Immature natural killer cell (primary cell): ENCODE measurements around the gene ANGPTL2. TPM values are rescaled to one million over a fixed set of nuclear protein-coding genes. Genes with fewer than 3 reads are reported as not detected.

ENCODE experiments used
- DNase-seq, 3 donors: peaks; one replicate each; pipeline ENCODE4 v3.0.0; 2022; ENCODE audit warnings: mixed read lengths in 1 of 3
- H3K27ac Mint-ChIP-seq, 6 donors: one replicate each; pipeline ENCODE4 v1.8.0; 2020; ENCODE audit warnings: mixed read lengths in 6 of 6, mild to moderate bottlenecking in 5 of 6, inconsistent platforms in 4 of 6, moderate library complexity in 3 of 6
- H3K27me3 Mint-ChIP-seq, 3 donors: one replicate each; pipeline ENCODE4 v1.8.0; 2020 to 2021; ENCODE audit warnings: low read depth in 3 of 3, mild to moderate bottlenecking in 3 of 3, mixed read lengths in 3 of 3, moderate library complexity in 3 of 3, inconsistent platforms in 1 of 3
- H3K36me3 Mint-ChIP-seq, 3 donors: one replicate each; pipeline ENCODE4 v1.8.0; 2020; ENCODE audit warnings: mixed read lengths in 3 of 3, inconsistent platforms in 2 of 3, mild to moderate bottlenecking in 2 of 3
- H3K4me1 Mint-ChIP-seq, 2 donors: one replicate each; pipeline ENCODE4 v1.8.0; 2020; ENCODE audit warnings: inconsistent platforms in 2 of 2, mild to moderate bottlenecking in 2 of 2, mixed read lengths in 2 of 2, moderate library complexity in 1 of 2
- H3K4me3 Mint-ChIP-seq, 5 donors: one replicate each; pipeline ENCODE4 v1.8.0; 2020; ENCODE audit warnings: mild to moderate bottlenecking in 5 of 5, mixed read lengths in 5 of 5, inconsistent platforms in 3 of 5, moderate library complexity in 3 of 5
- H3K9me3 Mint-ChIP-seq, 6 donors: one replicate each; pipeline ENCODE4 v1.8.0; 2020; ENCODE audit warnings: mild to moderate bottlenecking in 6 of 6, mixed read lengths in 6 of 6, inconsistent platforms in 4 of 6, moderate library complexity in 3 of 6
- polyA plus RNA-seq, 3 donors: library from polyadenylated mRNA; unstranded; fragments of 300-500 nt; fragmentation: Illumina TruSeq; gene quantifications; one replicate each; pipeline ENCODE4 v1.2.3, GENCODE V29; 2021

The ANGPTL2 gene
- polyA plus RNA-seq, 3 donors from 2014 or later, result not detected

DNA sequence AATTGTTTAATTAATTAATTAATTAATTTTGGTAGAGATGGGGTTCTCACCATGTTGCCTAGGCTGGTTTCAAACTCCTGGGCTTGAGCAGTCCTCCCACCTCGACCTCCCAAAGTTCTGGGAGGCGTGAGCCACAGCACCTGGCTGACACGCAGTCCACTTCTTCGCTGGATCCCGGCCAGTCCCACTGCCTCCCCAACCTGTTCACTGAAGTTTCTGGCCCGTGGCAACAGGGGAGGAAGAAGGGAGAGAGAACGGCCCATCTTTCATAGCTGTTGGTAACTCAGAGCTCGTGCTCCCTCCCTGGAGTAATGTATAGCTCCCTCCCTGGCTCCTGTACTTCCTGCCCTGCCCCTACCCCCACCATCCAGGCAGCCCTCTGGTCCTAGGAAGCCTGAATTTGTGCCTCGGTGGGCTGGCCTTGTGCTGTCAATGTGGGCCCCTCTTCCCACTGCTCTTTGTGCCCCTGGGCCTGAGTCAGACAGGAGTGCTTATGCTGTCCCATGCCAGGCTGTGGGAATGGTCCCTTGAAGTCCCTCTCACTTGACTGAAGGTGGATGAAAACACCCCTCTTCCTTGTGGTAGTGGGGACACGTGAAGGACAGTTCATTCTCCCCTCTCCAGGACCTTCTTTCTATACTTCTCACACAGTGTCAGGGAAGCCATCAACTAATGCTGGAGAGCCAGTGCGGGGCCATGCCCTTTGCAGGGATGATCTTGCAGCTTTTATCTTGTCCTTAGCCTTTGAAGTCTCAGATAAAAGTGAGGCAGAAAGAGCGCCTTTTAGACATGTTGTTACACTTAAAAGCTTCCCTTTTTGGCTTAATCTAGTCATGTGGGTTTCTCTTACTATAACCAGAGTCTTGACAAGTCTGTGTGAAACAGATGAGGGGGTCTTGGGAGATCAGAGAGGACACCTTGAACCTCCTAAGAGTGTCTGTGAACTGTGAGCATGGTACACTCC is 38.1 kb downstream of the ANGPTL2 start:
- Mint-ChIP-seq H3K27me3 (peaks cover 0 to 7% (median 0%) of the 10 kb centered on the region in 3 donors), H3K27ac (no peak overlapping the region), H3K4me3 (no peak overlapping the region), H3K4me1 (no peaks in the 10 kb centered on the region), H3K9me3 (no peaks in the 10 kb centered on the region), H3K36me3 (peaks cover 2 to 15% (median 11%) of the 10 kb centered on the region in 3 donors)
- DNase-seq, result no peak

DNA sequence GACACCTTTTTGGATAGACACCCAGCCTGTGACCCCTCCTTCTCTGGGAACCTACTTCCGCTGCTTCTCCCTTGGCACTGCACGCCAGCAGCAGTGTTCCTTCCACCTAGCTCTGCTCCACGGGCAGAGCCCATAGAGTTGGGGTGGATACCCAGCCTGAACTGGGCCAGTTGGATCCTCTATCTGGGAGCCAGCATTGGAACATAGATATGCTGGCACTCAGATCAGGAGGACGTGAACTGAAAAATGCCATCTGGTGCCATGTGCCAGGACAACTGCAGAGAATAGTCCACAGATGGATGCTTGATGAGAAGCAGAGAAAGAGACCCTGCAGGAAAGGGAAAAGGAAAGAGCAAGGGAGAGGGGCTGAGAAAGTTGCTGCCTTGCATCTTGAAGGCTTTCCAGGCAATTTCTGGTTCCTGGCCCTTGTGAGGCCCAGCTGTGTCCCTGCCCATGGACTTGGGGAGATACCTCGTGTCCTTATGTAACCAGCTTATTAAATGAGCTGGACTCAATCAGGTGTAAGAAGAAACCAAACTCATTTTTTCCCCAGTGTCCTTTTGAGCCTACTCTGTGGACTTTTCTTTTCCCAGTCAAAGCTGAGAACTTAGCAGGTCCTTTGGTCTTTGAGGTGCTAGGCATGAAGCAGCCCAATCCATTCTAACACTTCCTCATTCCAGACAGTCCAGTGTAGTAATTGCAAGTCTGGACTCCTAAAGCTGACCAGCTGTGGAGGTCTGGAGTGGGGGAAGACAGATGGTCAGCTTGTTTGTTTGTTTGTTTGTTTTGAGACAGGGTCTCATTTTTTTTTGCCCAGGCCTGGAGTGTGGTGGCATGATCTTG is 39.1 kb downstream of the ANGPTL2 start:
- Mint-ChIP-seq H3K4me1 (no peaks in the 10 kb centered on the region), H3K27me3 (peaks cover 0 to 7% (median 0%) of the 10 kb centered on the region in 3 donors), H3K4me3 (no peak overlapping the region), H3K36me3 (peaks cover 4 to 17% (median 16%) of the 10 kb centered on the region in 3 donors), H3K9me3 (no peaks in the 10 kb centered on the region), H3K27ac (no peak overlapping the region)
- DNase-seq, result no peak

DNA sequence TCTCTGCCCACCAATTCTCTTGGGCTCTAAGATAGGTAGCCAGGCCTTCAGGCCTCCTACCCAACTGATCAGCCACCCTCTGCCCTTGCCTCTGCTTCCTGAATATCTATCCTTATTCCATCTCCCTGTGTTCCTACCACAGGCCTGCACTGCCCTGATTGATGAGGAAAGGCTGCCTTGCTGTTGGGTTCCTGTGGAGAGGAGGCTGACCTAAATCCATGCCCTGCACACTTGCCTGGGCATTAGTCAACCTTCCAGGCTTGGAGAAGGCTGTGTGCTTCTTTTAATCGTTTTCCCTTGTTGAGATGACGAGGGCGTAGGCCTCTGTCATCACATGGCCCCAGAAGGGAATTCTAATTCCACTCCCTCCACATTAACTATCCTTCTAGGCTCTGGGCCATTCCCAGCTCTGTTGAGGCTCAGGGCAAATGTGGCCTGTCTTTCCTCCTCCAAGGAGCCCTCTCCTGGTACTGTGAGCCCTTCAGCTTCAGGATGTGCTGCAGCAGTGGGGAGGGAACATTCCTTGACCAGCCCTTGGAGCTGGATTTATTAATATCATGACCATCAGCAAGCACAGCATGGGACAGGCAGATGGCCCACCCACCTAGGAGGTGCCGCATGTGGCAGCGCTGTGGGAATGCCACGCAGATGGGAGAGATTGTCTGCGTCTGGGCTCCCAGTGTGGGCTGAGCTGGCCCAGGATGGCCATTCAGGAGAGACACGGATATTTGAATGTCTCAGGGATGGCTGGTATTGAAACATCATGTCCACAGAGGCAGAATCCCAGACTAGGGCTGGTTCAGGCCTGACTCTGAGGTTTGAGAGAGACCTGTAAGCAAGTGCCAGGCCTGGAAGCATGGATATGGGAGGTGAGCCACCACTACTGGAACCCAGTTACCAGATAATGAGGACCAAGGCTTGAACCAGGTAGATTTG is 40.9 kb downstream of the ANGPTL2 start:
- no peaks in the 10 kb centered on the region for H3K4me1 Mint-ChIP-seq
- H3K27me3 Mint-ChIP-seq, result peaks cover 0 to 4% (median 2%) of the 10 kb centered on the region in 3 donors
- H3K9me3 Mint-ChIP-seq, result no peaks in the 10 kb centered on the region
- H3K27ac Mint-ChIP-seq, result no peak overlapping the region
- H3K36me3 Mint-ChIP-seq, result peaks cover 7 to 24% (median 12%) of the 10 kb centered on the region in 3 donors
- no peak overlapping the region for H3K4me3 Mint-ChIP-seq
- no peak for DNase-seq

DNA sequence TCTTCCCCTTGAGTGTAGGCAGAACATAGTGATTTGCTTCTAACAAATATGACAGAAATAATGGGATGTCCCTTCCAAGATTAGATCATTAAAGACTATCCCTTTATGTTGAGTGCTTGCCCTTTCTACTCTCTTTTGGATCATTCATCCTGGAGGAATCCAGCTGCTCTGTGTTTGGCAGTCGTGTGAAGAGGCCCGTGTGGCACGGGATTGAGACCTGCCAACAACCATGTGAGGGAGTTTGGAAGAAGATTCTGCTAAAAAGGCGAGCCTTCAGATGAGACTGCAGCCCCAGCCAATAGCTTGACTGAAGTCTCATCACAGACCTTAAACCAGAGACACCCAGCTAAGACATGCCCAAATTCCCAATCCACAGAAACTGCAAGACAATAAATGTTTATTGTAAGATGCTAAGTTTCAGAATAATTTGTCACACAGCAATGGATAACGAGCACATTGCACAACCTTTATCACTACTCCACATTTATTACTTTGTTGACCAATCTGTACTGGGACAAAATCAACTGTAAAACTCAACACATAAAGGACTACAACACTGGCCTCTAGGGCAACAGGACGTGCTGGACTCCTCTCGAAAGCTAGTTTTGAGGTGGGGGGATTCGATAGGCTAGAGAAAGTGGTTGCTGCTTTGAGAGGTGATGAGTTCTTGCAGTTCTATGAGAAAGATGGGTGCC is 42.8 kb downstream of the ANGPTL2 start:
- Mint-ChIP-seq H3K36me3 (peaks cover 7 to 24% (median 12%) of the 10 kb centered on the region in 3 donors), H3K27me3 (peaks cover 0 to 4% (median 2%) of the 10 kb centered on the region in 3 donors), H3K27ac (no peak overlapping the region), H3K4me1 (no peaks in the 10 kb centered on the region), H3K9me3 (no peaks in the 10 kb centered on the region), H3K4me3 (no peak overlapping the region)
- no peak for DNase-seq

DNA sequence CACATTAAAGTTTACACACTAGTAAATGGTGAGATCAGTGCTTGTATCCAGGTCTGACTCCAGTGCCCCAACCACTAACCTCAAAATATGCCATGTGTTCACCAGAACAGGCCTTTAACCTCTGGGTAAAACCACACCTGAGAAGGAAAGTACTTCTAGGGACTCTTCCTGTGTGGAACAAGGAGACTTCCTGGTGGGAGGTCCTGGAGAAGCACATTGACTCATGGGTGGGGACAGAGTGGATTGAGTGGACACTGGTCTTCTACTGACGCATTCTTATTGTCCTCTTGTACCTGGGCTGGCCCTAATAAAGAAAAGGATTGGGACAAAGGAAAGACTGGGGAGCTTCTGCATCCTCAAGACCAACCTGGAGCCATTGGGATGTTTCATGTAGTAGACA is 43.4 kb downstream of the ANGPTL2 start:
- Mint-ChIP-seq H3K9me3 (no peaks in the 10 kb centered on the region), H3K4me3 (no peak overlapping the region), H3K36me3 (peaks cover 11 to 24% (median 15%) of the 10 kb centered on the region in 3 donors), H3K27me3 (peaks cover 0 to 2% (median 2%) of the 10 kb centered on the region in 3 donors), H3K27ac (no peak overlapping the region), H3K4me1 (no peaks in the 10 kb centered on the region)
- no peak for DNase-seq

DNA sequence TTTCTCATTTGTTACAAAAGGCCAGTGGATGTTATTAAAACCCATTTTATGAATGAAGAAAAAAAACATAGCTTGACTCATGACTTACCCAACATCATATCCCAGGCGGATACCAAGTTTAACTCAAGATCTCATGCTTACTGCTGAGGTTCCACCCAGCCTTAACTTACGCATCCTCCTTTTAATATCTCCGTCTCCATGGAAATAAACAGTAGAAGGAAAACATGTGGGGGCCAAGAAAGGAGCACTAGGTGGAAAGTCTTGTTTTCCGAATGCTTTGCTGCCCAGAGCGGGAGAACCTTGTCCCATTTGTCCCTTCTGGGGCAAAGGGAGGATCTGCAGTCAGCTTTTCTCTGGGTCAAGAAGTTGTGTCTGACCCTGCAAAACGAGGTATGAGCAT is 44.1 kb downstream of the ANGPTL2 start:
- Mint-ChIP-seq H3K36me3 (peaks cover 11 to 24% (median 15%) of the 10 kb centered on the region in 3 donors), H3K9me3 (no peaks in the 10 kb centered on the region), H3K4me1 (no peaks in the 10 kb centered on the region), H3K4me3 (no peak overlapping the region), H3K27ac (no peak overlapping the region), H3K27me3 (peaks cover 0 to 2% (median 2%) of the 10 kb centered on the region in 3 donors)
- no peak for DNase-seq

DNA sequence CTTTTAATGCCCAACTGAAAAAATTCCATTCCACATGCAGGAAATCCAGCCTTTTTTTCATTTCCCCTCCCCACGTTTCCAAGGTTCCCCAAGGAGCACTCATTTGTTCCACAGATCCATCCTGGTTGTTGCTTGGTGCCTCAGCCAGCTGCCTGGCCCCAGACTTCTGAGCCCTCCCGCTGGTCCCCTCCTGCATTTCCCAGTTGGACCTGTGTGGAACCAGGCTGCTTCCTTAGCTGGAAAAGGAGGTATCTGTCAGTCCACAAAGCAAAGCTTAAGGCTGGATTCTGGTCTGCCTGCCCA is 44.8 kb downstream of the ANGPTL2 start:
- Mint-ChIP-seq H3K36me3 (peaks cover 15 to 28% (median 18%) of the 10 kb centered on the region in 3 donors), H3K4me3 (no peak overlapping the region)

DNA sequence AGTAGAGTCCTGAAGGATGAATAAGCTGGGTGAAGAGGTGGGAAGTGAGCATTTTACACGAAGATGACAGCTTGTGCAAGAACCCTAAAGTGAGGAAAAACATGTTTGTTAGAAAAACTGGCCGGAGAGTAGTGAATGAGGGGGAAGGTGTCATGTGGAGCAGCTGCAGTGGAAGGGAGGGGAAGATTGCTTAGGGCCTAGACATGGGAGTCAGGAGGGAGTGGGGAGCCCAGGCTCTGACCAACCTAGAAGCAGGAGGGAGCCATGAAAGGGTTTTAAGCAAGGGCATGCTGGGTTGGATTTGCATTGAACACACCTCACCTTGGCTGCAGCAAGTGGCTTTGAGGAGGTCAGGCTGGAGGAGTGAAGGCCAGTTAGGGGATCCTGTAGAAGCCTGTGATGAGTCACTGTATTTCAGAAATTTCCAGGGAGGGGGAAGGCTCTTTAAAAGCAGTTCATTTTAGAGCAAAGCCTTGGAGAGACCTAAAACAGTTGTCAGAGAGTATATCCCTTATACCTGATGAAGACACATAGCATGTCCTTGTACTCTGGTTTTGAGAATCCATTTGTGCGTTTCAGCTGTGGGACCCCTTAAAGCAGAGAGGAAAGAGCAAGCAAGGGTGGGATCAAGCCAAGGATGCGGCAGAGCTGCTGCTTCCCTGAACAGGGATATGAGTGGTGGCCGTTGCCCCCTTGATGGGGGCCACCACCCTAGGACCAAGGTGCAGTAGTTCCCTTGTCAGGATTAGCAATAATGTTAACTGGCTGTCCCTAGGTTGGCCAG is 45.4 kb downstream of the ANGPTL2 start:
- Mint-ChIP-seq H3K36me3 (peaks cover 20 to 33% (median 22%) of the 10 kb centered on the region in 3 donors), H3K27me3 (peaks cover 0 to 2% (median under 1%) of the 10 kb centered on the region in 3 donors), H3K27ac (no peak overlapping the region), H3K9me3 (peaks cover 0 to 2% (median 0%) of the 10 kb centered on the region in 6 donors), H3K4me3 (no peak overlapping the region), H3K4me1 (no peaks in the 10 kb centered on the region)
- no peak for DNase-seq

More for the DNA sequence above, 44.8 kb downstream of the ANGPTL2 start:
- H3K27ac Mint-ChIP-seq, result no peak overlapping the region
- no peaks in the 10 kb centered on the region for H3K9me3 Mint-ChIP-seq
- no peaks in the 10 kb centered on the region for H3K4me1 Mint-ChIP-seq
- peaks cover 0 to 2% (median 0%) of the 10 kb centered on the region in 3 donors for H3K27me3 Mint-ChIP-seq
- no peak for DNase-seq

DNA sequence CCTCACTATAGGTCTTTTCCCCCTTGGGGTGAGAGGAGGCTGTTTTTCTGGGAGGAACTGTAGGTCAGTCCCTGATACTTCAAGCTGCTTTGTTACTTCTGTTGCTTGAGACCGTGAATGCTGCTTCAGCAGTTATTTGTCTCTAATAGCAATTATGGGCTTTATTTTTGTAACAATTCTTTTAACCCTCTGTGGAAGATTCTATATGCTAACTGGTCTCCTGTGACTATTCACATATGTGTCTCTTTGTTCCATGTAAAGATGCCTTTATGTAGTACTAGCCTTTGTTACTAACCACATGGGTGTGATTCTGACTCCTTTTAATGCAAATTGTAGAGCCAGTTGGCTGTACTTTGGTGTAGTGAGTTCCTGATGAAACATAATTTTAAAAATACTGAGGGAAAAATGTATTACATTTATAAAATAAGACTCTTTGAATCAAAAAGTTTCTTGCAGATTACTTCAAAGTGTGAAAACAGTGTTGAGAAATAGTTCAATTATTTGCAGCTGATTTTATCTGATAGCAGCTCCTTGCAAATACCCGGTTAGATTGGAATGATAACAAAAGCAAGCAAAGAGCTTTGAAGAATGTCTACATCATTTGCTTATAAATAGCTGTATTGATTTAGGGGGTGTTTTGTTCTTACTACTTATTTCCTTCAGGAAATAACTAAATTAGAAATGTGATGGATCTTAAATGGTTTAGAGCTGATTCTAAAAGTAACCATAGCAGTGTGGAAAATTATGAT is 46.6 kb downstream of the ANGPTL2 start:
- peaks cover 30 to 40% (median 32%) of the 10 kb centered on the region in 3 donors for H3K36me3 Mint-ChIP-seq
- H3K27me3 Mint-ChIP-seq, result peaks cover 0 to 3% (median 2%) of the 10 kb centered on the region in 3 donors
- H3K4me1 Mint-ChIP-seq, result no peaks in the 10 kb centered on the region
- no peak overlapping the region for H3K27ac Mint-ChIP-seq
- H3K4me3 Mint-ChIP-seq, result no peak overlapping the region
- DNase-seq, result no peak
- H3K9me3 Mint-ChIP-seq, result peaks cover 0 to 7% (median 1%) of the 10 kb centered on the region in 6 donors

DNA sequence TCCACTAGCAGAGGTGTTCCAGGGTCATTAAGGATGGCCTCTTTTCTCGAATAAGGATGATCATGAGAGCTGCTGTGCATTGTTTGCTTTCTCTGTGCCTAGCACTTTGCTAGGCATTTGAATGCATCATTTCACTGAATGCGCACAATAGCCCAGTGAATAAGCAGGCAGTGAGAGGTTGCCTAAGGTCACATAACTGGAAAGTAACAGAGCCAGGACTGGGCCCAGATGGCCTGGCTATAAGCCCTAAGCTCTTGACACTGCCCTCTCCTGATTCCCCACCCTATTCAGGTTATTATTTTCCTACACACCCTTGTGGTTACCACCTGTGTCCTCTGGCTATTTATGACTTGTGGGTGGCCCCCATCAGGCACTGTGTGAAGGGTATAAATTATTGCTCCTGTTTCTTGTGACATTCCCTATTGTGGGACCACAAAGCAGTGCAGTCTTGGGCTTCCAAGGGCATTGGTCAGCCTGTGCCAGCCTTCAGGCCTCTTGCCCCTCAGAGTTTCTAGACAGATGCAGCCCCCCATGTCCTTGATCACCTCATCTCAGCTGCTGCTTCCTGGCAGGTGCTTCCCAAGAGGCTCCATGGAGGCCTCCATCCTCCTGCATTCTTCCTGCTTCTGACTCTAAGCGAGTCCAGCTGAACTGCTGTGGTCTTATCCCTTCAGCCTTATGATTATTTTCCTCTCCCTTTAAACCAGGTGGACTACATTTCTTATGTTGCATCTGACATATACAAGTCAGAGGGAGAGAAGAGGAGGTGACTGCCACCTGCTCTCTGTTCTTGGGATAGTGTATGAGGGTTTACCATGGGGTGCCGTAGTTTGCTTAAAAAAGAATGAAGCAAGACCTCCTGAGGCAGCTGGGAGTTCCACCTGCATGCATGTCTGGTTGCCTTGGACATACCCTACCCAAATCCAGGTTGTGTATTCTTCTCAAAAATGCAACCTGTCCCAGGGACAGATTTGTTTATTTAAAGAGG is 47.6 kb downstream of the ANGPTL2 start:
- DNase-seq, result no peak
- peaks cover 0 to 3% (median 2%) of the 10 kb centered on the region in 3 donors for H3K27me3 Mint-ChIP-seq
- no peak overlapping the region for H3K4me3 Mint-ChIP-seq
- no peak overlapping the region for H3K27ac Mint-ChIP-seq
- peaks cover 0 to 7% (median 1%) of the 10 kb centered on the region in 6 donors for H3K9me3 Mint-ChIP-seq
- H3K4me1 Mint-ChIP-seq, result no peaks in the 10 kb centered on the region
- peaks cover 30 to 45% (median 30%) of the 10 kb centered on the region in 3 donors for H3K36me3 Mint-ChIP-seq
